WI38 (cell line): ENCODE results near the gene DCUN1D1.

ENCODE experiments used
- H3K4me3 ChIP-seq: 2 replicates; pipeline ENCODE4 v1.5.1; 2011; ENCODE audit warnings: low read depth, mild to moderate bottlenecking, control low read depth, low read length
- TF ChIP-seq, protein P1 (sequence below): IDR thresholded peaks from 2 replicates; pipeline ENCODE4 v1.5.1; 2012; ENCODE audit warnings: low read depth, mild to moderate bottlenecking, control low read depth, low read length

The DCUN1D1 gene

DNA sequence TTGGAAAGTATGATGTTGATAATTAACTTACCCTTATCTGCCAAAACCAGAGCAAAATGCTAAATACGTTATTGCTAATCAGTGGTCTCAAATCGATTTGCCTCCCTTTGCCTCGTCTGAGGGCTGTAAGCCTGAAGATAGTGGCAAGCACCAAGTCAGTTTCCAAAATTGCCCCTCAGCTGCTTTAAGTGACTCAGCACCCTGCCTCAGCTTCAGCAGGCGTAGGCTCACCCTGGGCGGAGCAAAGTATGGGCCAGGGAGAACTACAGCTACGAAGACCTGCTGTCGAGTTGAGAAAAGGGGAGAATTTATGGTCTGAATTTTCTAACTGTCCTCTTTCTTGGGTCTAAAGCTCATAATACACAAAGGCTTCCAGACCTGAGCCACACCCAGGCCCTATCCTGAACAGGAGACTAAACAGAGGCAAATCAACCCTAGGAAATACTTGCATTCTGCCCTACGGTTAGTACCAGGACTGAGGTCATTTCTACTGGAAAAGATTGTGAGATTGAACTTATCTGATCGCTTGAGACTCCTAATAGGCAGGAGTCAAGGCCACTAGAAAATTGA lies 59.7 kb downstream of the DCUN1D1 start:
- TF ChIP-seq, protein P1, sequence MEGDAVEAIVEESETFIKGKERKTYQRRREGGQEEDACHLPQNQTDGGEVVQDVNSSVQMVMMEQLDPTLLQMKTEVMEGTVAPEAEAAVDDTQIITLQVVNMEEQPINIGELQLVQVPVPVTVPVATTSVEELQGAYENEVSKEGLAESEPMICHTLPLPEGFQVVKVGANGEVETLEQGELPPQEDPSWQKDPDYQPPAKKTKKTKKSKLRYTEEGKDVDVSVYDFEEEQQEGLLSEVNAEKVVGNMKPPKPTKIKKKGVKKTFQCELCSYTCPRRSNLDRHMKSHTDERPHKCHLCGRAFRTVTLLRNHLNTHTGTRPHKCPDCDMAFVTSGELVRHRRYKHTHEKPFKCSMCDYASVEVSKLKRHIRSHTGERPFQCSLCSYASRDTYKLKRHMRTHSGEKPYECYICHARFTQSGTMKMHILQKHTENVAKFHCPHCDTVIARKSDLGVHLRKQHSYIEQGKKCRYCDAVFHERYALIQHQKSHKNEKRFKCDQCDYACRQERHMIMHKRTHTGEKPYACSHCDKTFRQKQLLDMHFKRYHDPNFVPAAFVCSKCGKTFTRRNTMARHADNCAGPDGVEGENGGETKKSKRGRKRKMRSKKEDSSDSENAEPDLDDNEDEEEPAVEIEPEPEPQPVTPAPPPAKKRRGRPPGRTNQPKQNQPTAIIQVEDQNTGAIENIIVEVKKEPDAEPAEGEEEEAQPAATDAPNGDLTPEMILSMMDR: no peak
- no peak overlapping the region for H3K4me3 ChIP-seq

DNA sequence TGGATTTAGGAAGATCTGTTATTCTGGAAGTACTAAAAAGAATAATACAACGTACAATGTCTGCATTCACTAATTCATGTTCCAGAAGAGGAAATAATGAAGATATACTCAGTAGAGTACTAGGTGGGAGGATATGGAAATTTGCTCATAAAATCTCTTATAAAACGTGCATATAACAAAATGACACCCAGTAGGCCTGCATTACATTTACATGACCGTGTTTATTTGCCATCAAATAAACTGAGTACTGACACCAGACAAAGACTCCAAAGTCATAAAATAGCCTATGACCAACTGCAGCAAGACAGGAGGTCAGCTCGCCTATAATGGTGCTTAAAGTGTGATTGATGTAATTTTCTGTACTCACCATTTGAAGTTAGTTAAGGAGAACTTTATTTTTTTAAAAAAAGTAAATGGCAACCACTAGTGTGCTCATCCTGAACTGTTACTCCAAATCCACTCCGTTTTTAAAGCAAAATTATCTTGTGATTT lies 60.4 kb downstream of the DCUN1D1 start:
- TF ChIP-seq, protein P1: no peak
- H3K4me3 ChIP-seq: no peak overlapping the region

DNA sequence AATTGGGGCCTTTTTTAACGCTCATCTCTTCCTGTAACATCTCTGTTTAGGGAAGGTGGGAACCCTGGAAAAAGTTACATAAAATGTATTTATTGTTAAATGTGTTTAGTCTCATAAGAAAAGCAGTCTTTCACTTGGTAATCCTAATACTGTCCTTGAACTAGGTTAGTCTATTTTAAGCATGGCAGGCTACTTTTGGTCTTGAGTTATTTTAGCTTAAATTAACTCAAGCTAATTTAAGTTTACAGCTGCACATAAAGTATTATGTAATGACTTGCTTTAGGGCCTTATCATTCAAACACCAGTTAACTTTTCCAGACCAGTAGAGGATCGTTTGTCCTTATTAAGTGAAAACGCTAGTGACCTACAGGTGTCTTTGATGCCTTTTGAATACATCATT lies 63.2 kb downstream of the DCUN1D1 start:
- TF ChIP-seq, protein P1: no peak
- no peak overlapping the region for H3K4me3 ChIP-seq

DNA sequence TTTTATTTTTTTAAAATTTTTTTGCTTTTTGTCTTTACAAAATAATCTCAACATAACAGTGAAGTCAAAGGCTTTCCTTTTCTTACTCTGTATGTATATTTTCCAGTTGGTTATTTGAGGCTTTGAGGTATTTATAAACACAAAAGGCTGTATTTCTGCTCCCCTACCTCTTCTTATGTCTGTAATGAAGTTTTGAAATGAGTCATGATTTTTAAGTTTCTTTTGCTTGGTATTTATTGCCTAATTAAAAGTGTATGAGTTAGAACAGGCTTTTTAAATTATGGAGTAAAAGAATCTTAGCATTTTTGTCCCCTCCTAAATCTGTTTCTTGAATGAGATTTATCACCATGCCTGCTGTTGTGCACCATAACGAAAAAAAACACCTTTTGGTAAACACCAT lies 66.0 kb downstream of the DCUN1D1 start:
- TF ChIP-seq, protein P1: no peak
- H3K4me3 ChIP-seq: no peak overlapping the region

DNA sequence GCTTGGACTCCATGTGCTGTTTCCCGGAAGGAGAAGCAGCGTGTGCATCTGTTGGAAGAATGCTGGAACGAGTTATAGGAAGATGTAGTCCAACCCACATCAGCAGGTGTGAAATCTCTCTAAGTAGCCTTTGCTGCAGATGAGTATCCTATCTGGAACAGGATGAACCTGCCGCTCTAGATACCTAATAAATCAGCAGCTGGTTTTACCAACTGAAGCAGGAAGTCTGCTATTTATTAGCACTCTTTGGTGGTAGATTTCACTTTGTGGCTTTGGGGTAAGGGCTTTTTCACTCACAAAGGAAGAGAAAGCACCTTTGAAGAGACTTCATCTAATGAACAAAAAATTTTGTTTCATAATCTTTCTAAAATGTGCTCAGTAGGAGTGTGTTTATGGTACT lies 66.4 kb downstream of the DCUN1D1 start:
- TF ChIP-seq, protein P1: no peak
- no peak overlapping the region for H3K4me3 ChIP-seq

DNA sequence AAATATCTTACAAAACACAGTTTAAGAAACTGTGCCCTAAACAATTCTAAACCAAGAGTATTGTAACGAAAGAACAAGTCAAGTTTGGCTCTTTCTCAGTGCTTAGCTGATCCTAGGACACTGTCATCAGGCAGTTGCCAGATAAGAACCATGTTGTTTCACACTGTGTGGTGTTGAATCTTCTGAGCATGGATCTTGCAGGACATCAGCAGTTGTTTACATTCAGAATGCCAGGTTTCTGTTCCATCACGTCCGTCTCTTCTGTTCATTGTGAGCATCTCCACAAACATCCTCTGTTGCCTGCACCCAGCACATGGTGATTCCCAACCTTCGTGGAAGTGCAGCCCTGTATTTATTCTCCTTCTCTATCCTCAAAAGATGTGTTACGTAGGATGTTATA lies 67.9 kb downstream of the DCUN1D1 start:
- no peak overlapping the region for H3K4me3 ChIP-seq
- TF ChIP-seq, protein P1: no peak

DNA sequence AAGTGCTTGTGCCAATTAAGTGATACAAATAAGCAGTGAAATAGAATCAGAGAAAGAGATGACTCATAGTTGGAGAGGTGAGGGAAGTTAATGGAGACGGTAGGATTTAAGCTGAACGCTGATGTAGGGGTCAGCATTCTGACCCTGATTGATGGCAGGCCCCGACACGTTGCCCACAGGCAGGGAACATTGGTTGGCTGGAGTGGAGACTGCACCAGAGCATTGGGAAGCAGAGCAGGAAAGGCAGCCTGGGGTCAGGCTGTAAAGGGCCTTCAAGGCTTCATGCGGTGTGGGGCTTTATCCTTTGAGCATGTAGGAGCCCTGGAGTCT lies 68.6 kb downstream of the DCUN1D1 start:
- TF ChIP-seq, protein P1: no peak
- no peak overlapping the region for H3K4me3 ChIP-seq
